Left ventricle myocardium inferior (tissue), 1 donor: Measurements from ENCODE around the gene RCOR2. TPM values are rescaled to one million over a fixed set of nuclear protein-coding genes. Genes with fewer than 3 reads are reported as not detected.
A peak's percentile ranks its signal among the peaks of the same experiment; 100 is the strongest.

Source experiments
- DNase-seq: peaks from one replicate; pipeline ENCODE4 v3.0.0-alpha.2; 2020
- H3K27ac ChIP-seq: fragments of 200-600 bp; replicated peaks from 2 replicates; pipeline ENCODE4 v1.8.0; 2021
- H3K27me3 ChIP-seq: fragments of 200-600 bp; 2 replicates; pipeline ENCODE4 v1.8.0; 2021; ENCODE audit warnings: low read depth
- H3K36me3 ChIP-seq: fragments of 200-600 bp; 2 replicates; pipeline ENCODE4 v1.8.0; 2021
- H3K4me1 ChIP-seq: fragments of 200-600 bp; 2 replicates; pipeline ENCODE4 v1.8.0; 2021
- H3K4me3 ChIP-seq: fragments of 200-600 bp; 2 replicates; pipeline ENCODE4 v1.8.0; 2021; ENCODE audit warnings: mild to moderate bottlenecking, moderate library complexity
- H3K9me3 ChIP-seq: fragments of 200-600 bp; replicated peaks from 2 replicates; pipeline ENCODE4 v1.8.0; 2021
- intact Hi-C: fragments of 100-400 bp; cut with micrococcal nuclease; formaldehyde crosslinking; loops from one replicate; pipeline ENCODE4 v1.11.0; 2022
- total RNA-seq: library from RNA; stranded (reverse); fragmentation: NEBNext Ultra II Directional; extraction: Animal tissue kit (Norgen Biotek cat#: 25700); gene quantifications from one replicate; pipeline ENCODE4 v1.2.1, GENCODE V29; 2021
- TF ChIP-seq, protein P1 (sequence below): fragments of 200-600 bp; IDR thresholded peaks from 2 replicates; pipeline ENCODE4 v1.8.0; 2021; ENCODE audit warnings: antibody characterized with exemption, mild to moderate bottlenecking, borderline replicate concordance
- donor health status: DM: no; HTN: yes; CAD: no; lungs with severe emphysema.

RCOR2 gene
- total RNA-seq, 1 donor from 2014 or later: 10.5 TPM

DNA sequence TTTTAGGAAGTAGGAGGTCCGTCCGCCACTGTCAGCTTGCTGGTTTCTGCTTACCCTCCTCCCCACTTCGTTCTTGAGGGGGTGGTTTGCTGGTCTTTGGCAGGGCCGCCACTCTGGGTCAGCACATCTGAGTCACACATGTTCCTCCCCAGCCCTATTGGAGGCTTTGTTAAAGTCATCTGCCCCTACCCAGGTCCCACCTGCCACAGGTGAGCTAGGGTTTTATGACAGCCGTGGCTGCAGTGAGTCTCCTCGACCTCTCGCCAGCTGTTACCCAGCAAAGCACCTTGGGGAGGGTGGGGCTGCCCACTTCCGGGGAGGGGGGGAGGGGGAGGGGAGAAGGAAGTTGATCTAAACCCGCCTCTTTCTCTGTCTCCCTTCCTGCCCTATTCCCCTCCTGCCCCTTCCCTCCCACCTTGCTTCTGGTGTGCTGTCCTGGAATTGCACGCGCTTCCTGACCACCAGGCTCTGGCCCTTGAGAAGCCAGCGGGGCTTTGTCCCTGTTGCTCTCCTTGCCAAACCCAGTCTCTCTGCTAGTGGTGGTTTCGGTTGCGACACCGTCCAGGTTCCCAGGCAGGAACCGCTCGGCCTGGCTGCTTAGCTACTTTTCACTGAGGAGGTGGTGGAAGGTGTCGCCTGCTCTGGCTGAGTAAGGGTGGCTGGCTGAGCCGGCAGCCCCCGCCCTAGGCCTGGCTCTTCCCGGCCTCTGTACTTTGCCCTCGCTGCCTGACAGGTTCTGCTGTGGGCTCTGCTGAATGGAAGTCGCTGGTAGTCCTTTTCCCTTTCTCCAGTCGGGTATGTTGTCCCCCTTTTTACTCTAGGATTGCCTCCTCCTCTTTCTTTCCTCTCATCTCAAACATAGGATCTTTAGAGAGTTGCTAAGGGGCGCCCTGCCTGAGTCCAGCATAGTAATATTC lies 28.5 kb downstream of the RCOR2 start:
- intact Hi-C loops: no loop called here

DNA sequence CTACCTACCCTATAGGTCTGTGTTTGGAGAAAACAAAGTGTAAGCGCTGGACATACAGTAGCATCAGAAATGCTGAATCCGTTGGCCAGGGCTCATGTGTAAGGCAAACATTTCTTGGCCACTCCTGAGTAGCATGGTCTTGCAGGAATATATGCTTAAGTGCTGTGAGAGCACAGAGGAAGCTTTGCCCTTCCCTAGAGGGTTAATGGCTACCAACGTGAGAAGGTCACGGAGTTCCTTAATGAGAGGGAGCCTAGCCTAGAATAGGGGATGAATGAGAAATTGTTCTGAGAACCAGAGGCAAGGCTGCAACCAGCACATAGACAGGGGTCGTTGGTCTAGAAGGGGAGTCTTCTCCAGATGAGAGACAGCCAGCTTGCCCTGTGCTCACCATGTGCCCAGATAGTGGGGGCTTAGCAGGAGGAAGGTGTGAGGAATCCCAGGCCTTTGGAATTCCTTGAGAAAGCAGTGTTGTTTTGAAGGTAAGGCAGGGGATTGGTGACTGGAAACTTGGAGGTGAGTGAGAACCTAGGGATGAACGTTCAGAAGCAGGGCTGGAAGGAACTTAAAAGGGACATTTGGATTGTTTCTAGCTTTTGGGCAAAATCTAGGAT lies 29.5 kb downstream of the RCOR2 start:
- intact Hi-C loops: no loop called here
- no peaks in the 10 kb centered on the region for H3K27me3 ChIP-seq
- peaks cover 91% of the 10 kb centered on the region for H3K4me1 ChIP-seq
- H3K4me3 ChIP-seq: no peak overlapping the region
- DNase-seq: no peak
- peaks cover 4% of the 10 kb centered on the region for H3K36me3 ChIP-seq
- H3K27ac ChIP-seq: peak overlapping the region; percentile 80
- TF ChIP-seq, protein P1, sequence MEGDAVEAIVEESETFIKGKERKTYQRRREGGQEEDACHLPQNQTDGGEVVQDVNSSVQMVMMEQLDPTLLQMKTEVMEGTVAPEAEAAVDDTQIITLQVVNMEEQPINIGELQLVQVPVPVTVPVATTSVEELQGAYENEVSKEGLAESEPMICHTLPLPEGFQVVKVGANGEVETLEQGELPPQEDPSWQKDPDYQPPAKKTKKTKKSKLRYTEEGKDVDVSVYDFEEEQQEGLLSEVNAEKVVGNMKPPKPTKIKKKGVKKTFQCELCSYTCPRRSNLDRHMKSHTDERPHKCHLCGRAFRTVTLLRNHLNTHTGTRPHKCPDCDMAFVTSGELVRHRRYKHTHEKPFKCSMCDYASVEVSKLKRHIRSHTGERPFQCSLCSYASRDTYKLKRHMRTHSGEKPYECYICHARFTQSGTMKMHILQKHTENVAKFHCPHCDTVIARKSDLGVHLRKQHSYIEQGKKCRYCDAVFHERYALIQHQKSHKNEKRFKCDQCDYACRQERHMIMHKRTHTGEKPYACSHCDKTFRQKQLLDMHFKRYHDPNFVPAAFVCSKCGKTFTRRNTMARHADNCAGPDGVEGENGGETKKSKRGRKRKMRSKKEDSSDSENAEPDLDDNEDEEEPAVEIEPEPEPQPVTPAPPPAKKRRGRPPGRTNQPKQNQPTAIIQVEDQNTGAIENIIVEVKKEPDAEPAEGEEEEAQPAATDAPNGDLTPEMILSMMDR: no peak
- no peaks in the 10 kb centered on the region for H3K9me3 ChIP-seq

More for the DNA sequence above, 28.5 kb downstream of the RCOR2 start:
- Histone ChIP-seq H3K9me3 (no peaks in the 10 kb centered on the region), H3K4me3 (peak overlapping the region; percentile 58), H3K27ac (peak overlapping the region; percentile 80), H3K4me1 (peaks cover 81% of the 10 kb centered on the region), H3K27me3 (no peaks in the 10 kb centered on the region), H3K36me3 (peaks cover 4% of the 10 kb centered on the region)
- TF ChIP-seq, protein P1: no peak
- peak; percentile 44 for DNase-seq

DNA sequence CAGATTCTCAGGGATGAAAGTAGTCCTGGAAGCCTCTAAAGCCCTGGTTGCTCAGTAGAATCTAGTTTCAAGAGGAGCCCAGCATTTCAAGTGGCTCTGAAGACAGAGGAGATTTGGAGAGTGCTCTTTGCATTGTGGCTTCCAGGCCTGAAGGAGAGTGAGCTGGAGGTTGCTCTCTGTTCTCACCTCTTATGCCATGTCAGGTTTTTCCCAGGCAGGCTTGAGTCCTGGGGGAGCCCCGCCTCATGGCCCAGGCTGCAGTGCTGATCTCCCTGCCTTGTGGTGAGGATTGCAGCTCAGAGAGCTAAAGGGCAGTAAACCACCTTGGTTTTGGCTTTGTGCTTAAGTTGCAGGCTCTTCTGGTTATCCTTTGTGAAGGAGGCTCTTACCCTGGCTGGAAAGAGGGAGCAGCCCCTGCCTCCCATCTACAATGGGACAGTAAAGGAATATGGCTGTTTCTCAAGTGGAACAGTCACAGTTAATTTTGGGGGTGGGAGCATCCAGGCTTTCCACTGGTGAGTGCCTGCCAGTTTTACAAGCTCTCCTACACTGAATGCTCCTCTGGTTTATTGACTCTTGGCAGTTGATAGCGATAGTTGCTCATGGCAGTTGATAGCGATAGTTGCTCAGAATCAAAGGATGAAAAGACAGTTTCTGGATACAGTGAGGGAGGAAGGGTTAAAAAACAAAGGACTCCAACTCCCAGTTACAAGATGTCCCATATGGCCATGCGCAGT lies 32.6 kb downstream of the RCOR2 start:
- Histone ChIP-seq H3K27me3 (no peaks in the 10 kb centered on the region), H3K4me3 (no peak overlapping the region), H3K4me1 (peaks cover 86% of the 10 kb centered on the region), H3K9me3 (no peaks in the 10 kb centered on the region), H3K36me3 (no peaks in the 10 kb centered on the region), H3K27ac (peak overlapping the region; percentile 2)
- no peak for DNase-seq
- TF ChIP-seq, protein P1: no peak
- intact Hi-C loops: no loop called here

DNA sequence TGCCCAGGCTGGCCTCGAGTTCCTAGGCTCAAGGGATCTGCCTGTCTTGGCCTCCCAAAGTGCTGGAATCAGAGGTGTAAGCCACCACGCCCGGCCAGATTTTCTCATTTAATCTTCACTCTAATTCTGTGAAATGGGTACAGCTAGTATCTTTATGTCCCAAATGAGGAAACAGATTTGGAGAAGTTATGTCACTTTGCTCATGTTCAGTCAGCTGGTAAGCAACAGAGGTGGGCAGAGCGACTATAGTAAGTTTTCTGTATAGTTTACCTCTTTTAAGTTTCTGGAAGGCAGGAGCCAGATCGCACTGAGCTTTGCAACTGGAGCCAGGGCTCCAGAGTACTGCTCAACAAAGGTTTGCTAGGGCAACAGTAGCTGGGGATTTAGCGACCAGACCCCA lies 33.2 kb downstream of the RCOR2 start:
- Histone ChIP-seq H3K9me3 (no peaks in the 10 kb centered on the region), H3K27me3 (no peaks in the 10 kb centered on the region), H3K4me1 (peaks cover 86% of the 10 kb centered on the region), H3K27ac (peak overlapping the region; percentile 2), H3K4me3 (no peak overlapping the region), H3K36me3 (peaks cover 6% of the 10 kb centered on the region)
- DNase-seq: no peak
- intact Hi-C loops: no loop called here
- TF ChIP-seq, protein P1: no peak

DNA sequence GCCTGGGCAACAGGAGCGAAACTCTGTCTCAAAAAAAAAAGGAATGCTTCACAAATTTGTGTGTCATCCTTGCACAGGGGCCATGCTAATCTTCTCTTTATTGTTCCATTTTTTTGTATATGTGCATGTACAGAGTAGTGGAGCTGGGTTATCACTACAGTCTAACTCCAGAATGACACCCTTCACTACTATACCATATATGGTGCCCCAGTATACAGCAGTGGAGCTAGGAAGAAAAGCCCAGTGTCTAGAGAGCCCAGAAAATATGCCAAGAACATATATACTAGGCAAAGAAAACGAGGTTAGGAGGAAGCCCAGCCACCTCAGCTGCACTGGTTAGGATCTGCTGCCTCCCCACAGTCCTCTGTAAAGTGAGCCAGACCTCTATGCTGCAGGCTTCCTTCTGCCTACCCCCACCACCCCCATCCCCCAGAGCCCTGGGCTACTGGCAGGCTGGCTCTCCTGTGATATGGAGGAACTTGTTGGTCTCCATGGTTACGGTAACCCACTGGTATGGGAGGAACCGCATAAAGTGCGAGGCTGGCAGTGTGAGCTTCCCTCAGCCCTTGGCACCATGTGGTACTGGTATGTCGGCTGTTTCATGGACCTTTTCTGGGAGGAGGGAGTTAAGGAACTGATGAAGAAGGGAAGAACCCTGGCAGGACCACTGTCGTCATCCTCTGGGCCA lies 34.3 kb downstream of the RCOR2 start:
- TF ChIP-seq, protein P1: no peak
- peak; percentile 23 for DNase-seq
- Histone ChIP-seq H3K9me3 (no peaks in the 10 kb centered on the region), H3K4me1 (peaks cover 85% of the 10 kb centered on the region), H3K27ac (no peak overlapping the region), H3K36me3 (peaks cover 6% of the 10 kb centered on the region), H3K4me3 (no peak overlapping the region), H3K27me3 (no peaks in the 10 kb centered on the region)
- intact Hi-C loops: no loop called here
